ENCODE results near the gene PAX8. TPM values are rescaled to one million over a fixed set of nuclear protein-coding genes. Genes with fewer than 3 reads are reported as not detected.

Gene PAX8
- polyA plus RNA-seq, 1 of the 3 experiments (the other 2 are of a cell fraction): 0.23 TPM

DNA sequence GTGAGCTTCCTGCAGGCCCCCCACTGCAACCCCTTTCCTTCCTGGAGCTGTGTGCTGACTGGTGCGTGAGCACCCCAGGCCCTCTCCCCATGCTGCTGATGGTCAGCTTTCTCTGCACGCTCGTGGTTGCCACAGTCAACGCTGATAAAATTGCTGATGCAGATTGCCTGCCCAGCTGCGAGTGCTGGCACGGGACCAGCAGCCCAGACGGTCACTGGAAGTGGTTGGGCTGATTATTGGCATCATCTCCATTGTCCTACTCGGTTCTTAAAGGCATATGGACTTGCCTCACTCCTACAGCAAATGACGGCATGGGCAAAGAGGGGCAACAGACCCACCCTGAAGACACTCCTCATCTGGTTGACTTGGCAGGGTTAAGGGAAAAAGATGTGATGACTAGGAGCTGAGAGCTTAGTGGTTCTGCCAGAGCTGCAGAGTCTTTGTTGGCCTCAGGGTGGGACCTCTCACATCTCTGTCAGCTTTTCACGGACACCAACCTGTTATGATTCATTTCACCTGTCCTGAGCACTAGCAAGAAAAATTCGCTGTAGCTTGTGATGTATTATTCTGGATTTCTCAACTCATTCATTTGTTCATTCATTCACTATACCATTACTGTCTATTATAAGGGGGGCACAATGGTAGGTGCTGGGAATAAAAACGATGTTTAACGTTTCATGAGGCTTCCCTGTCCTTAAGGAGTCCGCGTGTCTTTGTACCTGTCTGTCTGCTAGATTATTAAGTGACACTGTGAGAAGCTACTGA lies 38.4 kb downstream of the PAX8 start (continued):
- TF ChIP-seq, protein P1, sequence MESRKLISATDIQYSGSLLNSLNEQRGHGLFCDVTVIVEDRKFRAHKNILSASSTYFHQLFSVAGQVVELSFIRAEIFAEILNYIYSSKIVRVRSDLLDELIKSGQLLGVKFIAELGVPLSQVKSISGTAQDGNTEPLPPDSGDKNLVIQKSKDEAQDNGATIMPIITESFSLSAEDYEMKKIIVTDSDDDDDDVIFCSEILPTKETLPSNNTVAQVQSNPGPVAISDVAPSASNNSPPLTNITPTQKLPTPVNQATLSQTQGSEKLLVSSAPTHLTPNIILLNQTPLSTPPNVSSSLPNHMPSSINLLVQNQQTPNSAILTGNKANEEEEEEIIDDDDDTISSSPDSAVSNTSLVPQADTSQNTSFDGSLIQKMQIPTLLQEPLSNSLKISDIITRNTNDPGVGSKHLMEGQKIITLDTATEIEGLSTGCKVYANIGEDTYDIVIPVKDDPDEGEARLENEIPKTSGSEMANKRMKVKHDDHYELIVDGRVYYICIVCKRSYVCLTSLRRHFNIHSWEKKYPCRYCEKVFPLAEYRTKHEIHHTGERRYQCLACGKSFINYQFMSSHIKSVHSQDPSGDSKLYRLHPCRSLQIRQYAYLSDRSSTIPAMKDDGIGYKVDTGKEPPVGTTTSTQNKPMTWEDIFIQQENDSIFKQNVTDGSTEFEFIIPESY (IDR thresholded peaks at IDR 0.05; ENCODE audit: borderline replicate concordance, low read depth): 0 out of 2 replicates have a peak, but pooled peaks have one; percentile 31
- TF ChIP-seq POLR2AphosphoS5 (IDR thresholded peaks at IDR 0.05; ENCODE audit: low read depth, low read length): peak; percentile 38; the same call in 1 of the 2 replicates
- TF ChIP-seq FOSL2 (IDR thresholded peaks at IDR 0.05; ENCODE audit: borderline replicate concordance, low read depth): peak; percentile 29; the same call in 1 of the 2 replicates
- no peak for TF ChIP-seq RFX5 (IDR thresholded peaks at IDR 0.05; ENCODE audit: low read length)
- TF ChIP-seq SIN3A (IDR thresholded peaks at IDR 0.05; ENCODE audit: borderline replicate concordance, low read depth, low read length): 0 out of 2 replicates have a peak, but pooled peaks have one; percentile 70
- TF ChIP-seq RXRA (IDR thresholded peaks at IDR 0.05; ENCODE audit: borderline replicate concordance, low read depth): no peak
- TF ChIP-seq YY1 (IDR thresholded peaks at IDR 0.05; ENCODE audit: low read depth): no peak
- peak; percentile 89 for TF ChIP-seq TCF12 (IDR thresholded peaks at IDR 0.05)
- TF ChIP-seq NFIC (IDR thresholded peaks at IDR 0.05; ENCODE audit: borderline replicate concordance): peak; percentile 99
- peak; percentile 87 for TF ChIP-seq MXI1 (IDR thresholded peaks at IDR 0.05; ENCODE audit: low read depth, low read length)
- TF ChIP-seq TAF1 (IDR thresholded peaks at IDR 0.05; ENCODE audit: borderline replicate concordance, low read depth, low read length): no peak
- TF ChIP-seq GABPA (IDR thresholded peaks at IDR 0.05; ENCODE audit: low read depth): no peak
- TF ChIP-seq NRF1 (IDR thresholded peaks at IDR 0.05; ENCODE audit: low read depth, low read length): no peak
- TF ChIP-seq EZH2phosphoT487 (IDR thresholded peaks at IDR 0.05; ENCODE audit: borderline replicate concordance, low read depth): no peak
- TF ChIP-seq GATA2 (CRISPR knock-in tag; IDR thresholded peaks at IDR 0.05): peak; percentile 90
- TF ChIP-seq ELF1 (IDR thresholded peaks at IDR 0.05): no peak
- TF ChIP-seq, protein P2, sequence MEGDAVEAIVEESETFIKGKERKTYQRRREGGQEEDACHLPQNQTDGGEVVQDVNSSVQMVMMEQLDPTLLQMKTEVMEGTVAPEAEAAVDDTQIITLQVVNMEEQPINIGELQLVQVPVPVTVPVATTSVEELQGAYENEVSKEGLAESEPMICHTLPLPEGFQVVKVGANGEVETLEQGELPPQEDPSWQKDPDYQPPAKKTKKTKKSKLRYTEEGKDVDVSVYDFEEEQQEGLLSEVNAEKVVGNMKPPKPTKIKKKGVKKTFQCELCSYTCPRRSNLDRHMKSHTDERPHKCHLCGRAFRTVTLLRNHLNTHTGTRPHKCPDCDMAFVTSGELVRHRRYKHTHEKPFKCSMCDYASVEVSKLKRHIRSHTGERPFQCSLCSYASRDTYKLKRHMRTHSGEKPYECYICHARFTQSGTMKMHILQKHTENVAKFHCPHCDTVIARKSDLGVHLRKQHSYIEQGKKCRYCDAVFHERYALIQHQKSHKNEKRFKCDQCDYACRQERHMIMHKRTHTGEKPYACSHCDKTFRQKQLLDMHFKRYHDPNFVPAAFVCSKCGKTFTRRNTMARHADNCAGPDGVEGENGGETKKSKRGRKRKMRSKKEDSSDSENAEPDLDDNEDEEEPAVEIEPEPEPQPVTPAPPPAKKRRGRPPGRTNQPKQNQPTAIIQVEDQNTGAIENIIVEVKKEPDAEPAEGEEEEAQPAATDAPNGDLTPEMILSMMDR (IDR thresholded peaks at IDR 0.05): 0 out of 2 replicates have a peak, but pooled peaks have one; percentile 8
- TF ChIP-seq RCOR1 (IDR thresholded peaks at IDR 0.05; ENCODE audit: low read length): peak; percentile 61; the same call in 1 of the 2 replicates
